Nucleus accumbens (tissue), 56 donors: ENCODE measurements around the gene LGR6.
"Not testable (repeated sequence)": the region's sequence is repeated elsewhere in the genome, so short reads cannot be mapped to it uniquely, and the experiment has no call there.

Source experiments
- DNase-seq, 56 donors: peaks; one replicate each; lab custom pipeline; 2025; lab: John Stamatoyannopoulos, UW

LGR6 gene

DNA sequence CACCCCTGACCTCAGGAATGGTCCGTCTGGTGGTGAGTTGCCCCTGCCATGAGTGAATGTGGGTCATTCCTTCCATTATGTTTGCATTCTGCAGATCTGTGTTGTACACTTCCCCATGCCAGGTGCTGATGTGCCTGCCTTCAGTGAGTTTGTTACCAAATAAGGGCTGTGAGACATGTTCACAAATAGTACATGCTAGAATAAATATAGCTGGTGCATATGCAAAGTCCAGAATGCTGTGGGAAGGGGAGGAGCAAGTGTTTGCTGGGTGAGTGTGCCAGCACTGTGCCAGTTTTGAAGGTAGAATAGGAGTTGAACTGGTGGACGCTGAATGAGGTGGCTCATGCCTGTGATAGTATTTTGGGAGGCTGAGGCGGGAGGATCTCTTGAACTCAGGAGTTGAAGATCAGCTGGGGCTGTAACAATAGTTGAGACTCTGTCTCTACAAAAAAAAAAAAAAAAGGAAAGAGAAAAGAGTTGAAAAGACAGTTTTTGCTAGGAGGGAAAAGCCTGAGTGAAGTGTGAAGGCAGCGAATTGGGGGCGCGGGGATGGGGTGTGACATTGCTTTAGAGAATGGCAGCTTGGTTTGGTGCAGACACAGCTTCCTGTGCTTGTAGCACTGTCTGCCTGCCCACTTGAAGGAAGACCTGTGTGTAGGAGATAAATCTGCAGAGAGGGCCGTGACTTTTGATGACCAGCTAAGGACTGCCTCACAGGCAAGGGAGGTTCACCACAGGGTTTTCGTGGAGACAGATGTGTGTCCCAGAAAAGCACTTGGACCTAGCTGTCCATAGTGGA lies 61.1 kb downstream of the LGR6 start:
- DNase-seq: no peak

DNA sequence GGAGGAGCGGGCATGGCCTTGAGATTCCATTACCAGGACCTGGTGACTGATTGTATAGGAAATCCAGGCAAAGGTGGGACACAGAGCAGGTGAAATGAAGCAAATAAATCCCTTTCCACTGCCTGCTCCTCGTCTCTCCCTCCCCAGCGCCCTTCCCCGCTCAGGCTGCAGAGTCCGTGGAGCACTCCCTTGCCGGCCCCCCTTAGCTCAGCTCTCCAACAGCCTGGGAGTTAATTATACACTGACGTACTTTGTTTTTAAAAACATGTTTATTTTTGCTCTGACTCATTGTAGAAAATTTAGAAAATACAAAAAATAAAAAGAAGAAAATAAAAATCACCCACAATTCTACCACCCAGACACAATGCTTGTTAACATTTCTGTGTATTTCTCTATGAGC lies 61.7 kb downstream of the LGR6 start:
- no peak for DNase-seq

DNA sequence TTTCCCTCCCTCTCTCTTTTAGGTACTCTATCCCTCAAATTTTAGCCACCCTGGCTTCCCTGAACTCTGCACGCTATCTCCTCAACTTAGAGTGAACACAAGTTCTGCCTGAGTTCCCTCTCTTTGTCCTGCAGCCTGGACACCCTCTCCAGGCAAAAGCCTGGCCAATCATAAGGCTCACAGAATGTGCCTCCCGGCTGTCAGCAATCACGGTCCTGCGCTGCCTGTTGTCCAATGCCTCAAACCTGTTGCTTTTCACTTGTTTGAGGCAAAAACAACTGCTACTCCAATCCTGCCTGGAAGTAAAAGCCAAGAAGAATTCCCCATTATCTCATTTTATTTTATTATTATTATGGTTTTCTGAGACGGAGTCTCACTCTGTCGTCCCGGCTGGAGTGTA lies 66.1 kb downstream of the LGR6 start:
- DNase-seq: no peak

DNA sequence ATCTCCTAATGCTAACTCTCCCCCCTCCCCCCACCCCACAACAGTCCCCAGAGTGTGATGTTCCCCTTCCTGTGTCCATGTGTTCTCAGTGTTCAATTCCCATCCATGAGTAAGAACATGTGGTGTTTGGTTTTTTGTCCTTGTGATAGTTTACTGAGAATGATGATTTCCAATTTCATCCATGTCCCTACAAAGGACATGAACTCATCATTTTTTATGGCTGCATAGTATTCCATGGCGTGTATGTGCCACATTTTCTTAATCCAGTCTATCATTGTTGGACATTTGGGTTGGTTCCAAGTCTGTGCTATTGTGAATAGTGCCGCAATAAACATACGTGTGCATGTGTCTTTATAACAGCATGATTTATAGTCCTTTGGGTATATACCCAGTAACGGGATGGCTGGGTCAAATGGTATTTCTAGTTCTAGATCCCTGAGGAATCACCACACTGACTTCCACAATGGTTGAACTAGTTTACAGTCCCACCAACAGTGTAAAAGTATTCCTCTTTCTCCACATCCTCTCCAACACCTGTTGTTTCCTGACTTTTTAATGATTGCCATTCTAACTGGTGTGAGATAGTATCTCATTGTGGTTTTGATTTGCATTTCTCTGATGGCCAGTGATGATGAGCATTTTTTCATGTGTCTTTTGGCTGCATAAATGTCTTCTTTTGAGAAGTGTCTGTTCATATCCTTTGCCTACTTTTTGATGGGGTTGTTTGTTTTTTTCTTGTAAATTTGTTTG lies 67.8 kb downstream of the LGR6 start:
- not testable (repeated sequence) for DNase-seq

DNA sequence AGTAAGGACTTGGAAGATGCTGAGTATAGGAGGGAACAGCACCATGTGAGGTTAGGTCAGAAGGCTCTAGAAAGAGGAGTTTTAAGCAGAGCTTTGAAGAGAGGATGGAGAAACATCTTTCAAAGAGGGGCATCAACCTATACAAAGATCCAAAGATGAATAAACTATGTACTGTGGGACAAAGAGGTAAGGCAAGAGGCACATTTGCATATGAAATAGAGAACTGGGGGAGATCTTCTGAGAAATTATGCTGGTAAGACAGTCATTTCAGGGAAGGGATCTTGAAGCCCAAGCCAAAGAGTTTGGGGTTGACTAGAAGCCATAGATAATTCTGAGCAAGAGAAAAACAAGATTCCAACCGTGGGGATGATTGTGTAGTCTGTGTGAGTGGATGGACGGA lies 70.0 kb downstream of the LGR6 start:
- DNase-seq: no peak

DNA sequence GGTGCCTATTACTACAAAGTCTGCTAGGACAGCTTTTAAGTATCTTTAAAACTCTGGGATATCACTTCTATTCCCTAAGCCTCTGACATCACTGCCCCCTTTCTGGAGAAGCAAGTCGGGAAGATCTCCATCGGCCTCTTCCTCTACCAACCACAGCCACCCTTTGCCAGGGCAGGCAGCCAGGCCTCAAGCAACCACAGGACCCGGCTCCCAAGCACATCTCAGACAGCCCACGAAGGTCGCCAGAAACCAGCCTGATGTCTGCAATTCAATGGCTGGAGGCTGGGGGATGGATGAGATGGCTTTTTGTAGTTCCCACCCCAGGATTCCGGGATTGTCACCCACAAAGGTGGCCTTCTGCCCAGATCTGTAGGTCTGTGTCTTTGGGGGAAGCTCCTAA lies 70.7 kb downstream of the LGR6 start:
- no peak for DNase-seq

DNA sequence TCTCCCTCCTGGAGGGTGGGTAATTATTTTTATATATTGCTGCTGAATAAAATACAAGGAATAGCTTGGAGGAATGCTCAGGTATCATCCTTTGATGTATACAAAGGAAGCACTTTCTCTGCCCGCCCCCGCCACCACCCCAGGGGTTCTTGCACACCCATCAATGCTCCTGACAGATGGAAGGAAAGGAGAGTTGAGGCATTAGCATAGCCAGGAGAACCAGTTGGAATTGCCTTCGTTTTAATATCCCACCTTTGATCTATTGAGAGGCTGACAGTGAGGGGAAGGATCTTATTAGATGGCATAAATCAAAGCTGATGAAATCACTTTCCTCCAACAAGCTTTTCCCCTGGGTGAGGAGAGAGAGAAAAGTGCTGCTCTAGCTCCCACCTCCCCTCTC lies 71.1 kb downstream of the LGR6 start:
- no peak for DNase-seq

DNA sequence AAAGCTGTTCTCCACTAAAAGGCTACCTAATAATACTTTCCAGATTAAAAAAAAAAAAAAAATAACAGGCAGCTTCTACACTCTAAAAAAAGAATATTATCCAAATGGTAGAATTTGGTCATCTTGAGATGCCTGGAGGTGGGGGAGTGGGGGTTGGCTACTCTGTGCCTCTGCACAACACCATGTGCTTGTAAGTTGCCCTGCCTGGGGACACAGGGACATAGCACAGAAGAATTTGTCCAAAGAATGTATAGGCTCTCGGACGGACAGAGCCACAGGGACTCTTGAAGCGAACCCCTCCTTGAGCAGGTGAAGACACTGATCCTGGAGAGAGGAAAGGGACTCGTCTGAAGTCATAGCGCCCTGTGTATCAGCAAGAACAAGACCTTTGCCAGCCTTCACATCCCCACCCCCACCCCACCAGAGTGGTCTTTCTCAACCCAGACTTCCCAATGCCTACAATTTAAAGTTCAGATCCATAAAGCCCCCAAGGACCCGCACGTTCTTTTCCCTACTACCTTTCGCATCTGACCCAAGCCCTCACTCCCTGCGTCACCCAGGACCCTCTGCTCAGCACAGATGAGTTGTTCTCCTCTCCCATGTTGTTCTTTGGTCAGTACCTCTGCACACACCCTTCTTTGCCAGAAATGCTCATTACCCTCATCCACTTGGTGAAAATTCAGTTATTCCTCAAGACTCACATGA lies 72.6 kb downstream of the LGR6 start:
- no peak for DNase-seq

DNA sequence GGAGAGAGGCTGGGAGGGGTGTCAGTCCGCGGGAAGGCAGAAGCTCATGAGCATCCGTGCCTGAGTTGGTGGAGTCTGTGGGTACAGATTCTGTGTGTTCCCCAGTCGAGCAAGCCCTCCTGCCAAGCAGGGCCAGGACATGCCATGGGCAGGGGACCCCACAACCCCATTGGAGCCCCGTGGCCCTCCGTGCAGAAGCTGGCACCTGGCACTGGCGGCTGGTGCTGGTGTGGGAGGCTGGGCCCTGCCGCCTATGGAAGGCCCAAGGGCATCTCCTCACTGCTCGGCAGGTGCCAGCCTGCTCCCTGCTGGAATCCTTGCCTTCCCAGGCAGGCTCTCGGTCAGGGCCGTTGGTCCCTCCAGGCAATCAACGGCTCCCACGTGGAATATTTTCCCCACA lies 74.4 kb downstream of the LGR6 start:
- DNase-seq: no peak

DNA sequence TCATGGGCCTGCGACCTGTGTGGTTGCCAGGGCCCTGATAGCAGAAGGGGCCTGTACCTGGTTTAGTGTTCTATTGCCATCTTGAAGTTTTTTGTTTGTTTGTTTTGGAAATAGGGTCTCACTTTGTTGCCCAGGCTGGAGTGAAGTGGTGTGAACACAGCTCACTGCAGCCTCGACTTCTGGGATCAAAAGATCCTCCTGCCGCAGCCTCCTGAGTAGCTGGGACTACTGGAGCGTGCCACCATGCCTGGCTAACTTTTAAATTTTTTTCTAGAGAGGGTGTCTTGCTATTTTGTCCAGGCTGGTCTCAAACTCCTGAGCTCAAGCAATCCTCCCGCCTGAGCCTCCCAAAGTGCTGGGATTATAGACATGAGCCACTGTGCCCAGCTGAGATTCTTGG lies 75.2 kb downstream of the LGR6 start:
- DNase-seq: no peak

DNA sequence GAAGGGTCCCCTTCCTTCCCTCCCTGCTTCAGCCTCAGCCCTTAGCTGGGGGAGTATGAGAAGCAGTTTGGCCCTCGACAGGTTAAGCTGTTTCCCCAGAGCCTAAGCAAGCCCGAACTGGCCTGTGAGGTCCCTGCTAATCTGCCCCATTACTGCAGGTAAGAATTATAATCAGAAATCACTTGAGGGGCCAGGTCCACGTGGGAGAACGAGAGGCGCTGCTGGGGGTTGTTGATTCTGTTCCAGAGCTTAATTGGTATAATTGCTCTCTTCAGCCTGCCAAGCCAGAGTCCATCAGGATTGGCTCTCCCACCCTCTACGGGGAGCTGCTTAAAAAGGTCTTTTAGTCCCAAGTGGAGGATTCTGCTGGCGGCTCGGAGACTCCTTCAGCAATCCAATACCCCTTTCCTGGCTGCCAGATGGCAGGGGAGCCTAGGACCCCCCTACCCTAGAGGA lies 77.3 kb downstream of the LGR6 start:
- peak in 2 of 56 donors; percentile 7 to 8 for DNase-seq

DNA sequence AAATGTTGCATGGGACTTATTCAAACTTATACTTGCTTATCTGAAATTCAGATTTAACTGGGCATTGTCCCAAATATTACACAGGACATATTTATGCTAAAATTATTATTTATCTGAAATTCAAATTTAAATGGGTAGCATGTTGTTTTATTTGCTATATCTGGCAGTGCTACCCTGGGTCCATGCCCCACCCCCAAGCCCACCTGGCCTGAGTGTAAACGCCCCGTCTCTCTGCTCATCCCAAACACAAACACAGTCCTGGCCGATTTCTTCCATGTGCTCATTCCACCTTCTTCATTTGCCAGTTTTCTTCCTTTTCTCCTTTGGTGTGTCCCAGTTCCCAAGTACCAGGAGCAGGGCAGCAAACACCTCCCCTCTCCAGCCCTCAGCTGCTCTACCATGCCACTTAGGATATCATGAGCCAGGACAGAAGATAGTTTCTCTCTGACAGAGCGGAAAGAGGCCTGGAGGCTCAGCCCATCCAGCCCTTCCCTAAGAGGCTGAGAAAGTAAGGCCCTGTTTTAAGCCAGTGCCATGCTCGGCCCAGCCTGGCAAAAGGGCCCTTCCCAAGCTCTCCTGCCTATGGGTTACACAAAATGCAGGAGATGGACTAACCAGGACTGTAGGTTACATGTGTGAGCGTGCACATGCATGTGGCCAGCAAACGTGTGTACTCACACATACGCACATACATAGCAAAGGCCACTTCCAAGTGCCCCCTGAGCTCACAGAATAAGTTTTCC lies 78.7 kb downstream of the LGR6 start:
- no peak for DNase-seq

DNA sequence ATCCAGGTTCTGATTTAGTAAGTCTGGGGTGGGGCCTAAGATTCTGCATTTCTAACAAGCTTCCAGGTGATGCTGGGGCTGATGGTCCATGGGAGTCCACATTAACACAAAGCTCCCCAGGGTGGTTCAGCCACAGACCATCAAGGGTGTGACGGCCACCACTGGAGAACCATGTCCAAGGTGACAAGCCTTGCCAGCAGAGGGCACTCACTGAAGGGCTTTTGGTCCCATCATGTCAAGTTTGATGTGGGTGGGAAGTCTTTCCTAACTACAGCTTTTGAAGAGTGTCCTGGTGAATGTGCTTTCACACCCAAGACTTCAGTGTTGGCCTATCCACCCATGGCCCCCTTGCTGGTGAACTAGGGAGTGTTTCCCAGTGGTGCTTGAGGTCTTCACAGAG lies 81.0 kb downstream of the LGR6 start:
- peak in 1 of 56 donors; percentile 10 for DNase-seq

DNA sequence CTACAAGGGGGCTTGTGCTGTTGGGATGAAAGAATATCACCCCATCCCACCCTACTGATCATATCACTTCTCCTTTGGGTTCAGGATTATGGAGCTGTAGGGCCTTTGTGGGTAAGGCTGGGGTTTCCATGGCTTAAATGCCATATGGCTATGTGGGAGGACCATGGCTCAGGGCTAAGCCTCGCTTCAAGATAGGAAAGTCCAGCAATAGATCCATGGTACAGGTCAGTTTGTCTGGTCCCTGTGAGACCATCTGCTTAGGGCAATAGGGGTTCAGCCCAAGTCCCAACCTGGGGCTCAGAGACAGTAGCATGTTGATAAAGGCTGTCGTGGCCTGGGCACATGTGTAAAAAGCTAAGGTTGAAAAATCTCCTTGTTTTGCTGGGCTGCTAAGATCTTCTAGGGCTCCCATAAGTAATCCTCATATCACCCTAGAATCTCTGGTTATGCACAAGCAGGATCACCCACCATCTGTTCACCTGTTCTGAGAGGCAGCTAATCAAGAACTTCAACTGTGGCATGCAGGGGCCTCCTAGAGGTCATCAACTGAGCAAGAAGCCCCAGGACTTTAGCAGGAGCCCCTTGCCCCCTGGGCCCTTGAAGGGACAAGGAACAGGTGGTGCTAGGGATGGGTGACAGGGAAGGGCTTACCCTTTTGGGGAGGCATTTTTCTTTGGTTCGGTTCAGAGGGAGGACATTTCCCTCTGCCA lies 81.6 kb downstream of the LGR6 start:
- DNase-seq: no peak

DNA sequence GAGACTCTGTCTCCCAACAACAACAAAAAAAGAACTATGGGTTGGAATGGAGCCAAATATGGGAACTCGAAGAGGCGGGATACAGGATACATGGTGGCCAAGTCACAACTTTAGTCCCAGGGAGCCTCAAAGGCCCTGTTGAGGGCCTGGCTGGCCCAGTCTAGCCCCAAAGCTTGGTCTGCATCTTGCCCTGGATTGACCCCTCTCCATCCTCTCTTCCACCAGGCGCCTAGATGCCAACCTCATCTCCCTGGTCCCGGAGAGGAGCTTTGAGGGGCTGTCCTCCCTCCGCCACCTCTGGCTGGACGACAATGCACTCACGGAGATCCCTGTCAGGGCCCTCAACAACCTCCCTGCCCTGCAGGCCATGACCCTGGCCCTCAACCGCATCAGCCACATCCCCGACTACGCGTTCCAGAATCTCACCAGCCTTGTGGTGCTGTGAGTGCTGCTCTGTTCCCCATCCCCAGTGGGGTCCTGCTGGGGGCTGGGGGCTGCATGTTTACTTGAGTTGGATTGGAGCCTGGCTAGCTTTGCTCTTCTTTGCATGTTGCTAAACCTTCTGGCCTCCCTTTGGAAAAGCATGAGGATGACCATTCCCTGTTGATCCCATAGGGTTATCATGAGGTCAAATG lies 82.6 kb downstream of the LGR6 start:
- DNase-seq: no peak

DNA sequence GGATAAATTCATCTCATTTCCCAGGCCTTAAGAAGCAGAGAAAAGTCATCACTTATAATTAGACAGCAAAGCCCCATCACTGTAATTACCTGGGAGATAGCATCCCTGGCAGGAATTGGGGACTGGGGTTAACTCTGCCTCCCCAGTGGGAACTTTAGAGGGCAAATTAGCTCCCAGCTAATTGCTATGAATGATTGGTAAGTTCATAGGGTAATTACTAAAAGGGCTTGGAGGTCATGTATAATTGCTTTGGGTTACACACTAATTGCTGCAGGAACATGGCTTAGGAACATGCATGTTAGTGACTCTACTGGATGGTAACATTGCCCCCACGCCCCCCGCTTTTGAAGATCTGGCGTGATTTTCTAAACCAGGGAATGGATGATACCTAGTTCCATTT lies 83.3 kb downstream of the LGR6 start:
- no peak for DNase-seq

DNA sequence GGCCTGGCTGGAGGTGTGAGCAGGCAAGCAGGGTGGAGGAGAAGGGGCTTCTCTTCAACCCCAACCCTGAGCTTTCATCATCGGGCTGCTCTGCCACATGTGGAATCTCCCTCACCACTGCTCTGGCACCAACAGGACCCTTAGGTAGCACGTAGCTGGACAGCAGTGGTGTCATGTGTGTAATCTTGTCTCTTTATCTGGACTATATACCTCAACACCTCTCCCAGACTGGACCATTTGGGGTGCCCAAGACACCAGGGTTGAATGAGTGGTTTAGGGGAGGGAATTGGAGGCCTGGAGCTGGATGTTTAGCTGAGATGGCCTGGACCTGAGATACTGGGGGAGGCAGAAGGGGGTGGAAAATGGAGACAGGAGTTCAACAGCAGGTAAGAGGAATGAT lies 85.2 kb downstream of the LGR6 start:
- no peak for DNase-seq

DNA sequence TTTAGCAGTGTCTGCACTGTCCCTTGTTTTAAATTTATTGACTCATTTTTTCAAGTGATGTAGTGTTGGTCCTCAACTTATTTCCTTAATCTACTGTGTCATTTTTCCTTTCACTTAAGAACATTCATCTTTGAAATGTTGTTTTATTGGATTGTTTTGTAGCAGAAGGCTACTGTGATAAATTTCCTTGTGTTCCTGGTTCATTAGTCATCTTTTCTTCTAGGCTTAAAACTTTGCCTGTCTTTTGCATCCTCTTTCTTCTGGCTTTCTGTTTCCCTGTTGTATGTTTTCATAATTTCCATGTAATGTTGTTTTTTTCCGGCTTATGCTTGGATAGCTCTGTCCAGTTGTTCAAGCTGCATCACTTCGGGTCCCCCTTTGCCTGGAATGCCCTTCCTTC lies 86.2 kb downstream of the LGR6 start:
- no peak for DNase-seq

DNA sequence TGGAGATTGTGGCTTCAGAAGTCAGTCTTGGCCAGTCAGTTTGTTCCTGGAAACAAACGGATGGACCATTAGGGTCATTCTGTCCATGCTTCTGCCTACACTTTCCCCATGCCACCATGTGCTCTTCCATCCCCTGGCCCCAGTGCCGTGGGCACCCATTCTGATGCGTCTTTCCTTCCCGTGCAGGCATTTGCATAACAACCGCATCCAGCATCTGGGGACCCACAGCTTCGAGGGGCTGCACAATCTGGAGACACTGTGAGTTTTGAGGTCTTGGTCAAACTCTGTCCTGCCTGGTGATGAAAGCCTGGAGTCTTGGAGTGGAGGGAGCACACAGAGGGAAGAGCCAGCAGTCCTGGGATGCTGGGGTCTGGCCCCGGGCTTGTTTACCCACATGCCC lies 87.0 kb downstream of the LGR6 start:
- no peak for DNase-seq
